Cerebellar cortex (tissue), 1 donor: ENCODE measurements around the gene HNRNPA1L2.
A peak's percentile ranks its signal among the peaks of the same experiment; 100 is the strongest.
"Not testable (repeated sequence)": the region's sequence is repeated elsewhere in the genome, so short reads cannot be mapped to it uniquely, and the experiment has no call there.

Experiments
- DNase-seq: peaks from one replicate; pipeline ENCODE4 v3.0.0-alpha.2; 2015; ENCODE audit warnings: low spot score

The HNRNPA1L2 gene

GRCh38 chr13:52646967-52647366 lies 4.7 kb downstream of the HNRNPA1L2 start:
- DNase-seq: no peak

GRCh38 chr13:52650731-52651130 lies 8.5 kb downstream of the HNRNPA1L2 start:
- no peak for DNase-seq

- no peak for DNase-seq
Observed at GRCh38 chr13:52651897-52652195, 9.6 kb downstream of the HNRNPA1L2 start.

GRCh38 chr13:52652196-52652979 lies 10.2 kb downstream of the HNRNPA1L2 start, which contains the start of gene SUGT1:
SUGT1 (plus strand) TSS chr13:52652836; CDS start chr13:52652921, 85 bp downstream.
- DNase-seq: peak; percentile 97

GRCh38 chr13:52652980-52653303 lies 10.7 kb downstream of the HNRNPA1L2 start:
- no peak for DNase-seq

- DNase-seq: no peak
Observed at GRCh38 chr13:52659340-52659739, 17.1 kb downstream of the HNRNPA1L2 start.

GRCh38 chr13:52664272-52664671 lies 22.0 kb downstream of the HNRNPA1L2 start:
- DNase-seq: no peak

GRCh38 chr13:52665325-52665724 lies 23.1 kb downstream of the HNRNPA1L2 start:
- DNase-seq: peak; percentile 24

- no peak for DNase-seq
Observed at GRCh38 chr13:52669677-52670076, 27.4 kb downstream of the HNRNPA1L2 start.

GRCh38 chr13:52670726-52671125 lies 28.5 kb downstream of the HNRNPA1L2 start:
- no peak for DNase-seq

- no peak for DNase-seq
Observed at GRCh38 chr13:52673465-52673864, 31.2 kb downstream of the HNRNPA1L2 start.

- DNase-seq: no peak
Observed at GRCh38 chr13:52677823-52678222, 35.6 kb downstream of the HNRNPA1L2 start.

GRCh38 chr13:52685806-52686205 lies 43.6 kb downstream of the HNRNPA1L2 start:
- DNase-seq: not testable (repeated sequence)

- no peak for DNase-seq
Observed at GRCh38 chr13:52686376-52686775, 44.1 kb downstream of the HNRNPA1L2 start.
